Neural progenitor cell (in vitro differentiated cells): ENCODE measurements around the gene CEP128. TPM values are rescaled to one million over a fixed set of nuclear protein-coding genes. Genes with fewer than 3 reads are reported as not detected.

Experiments
- DNase-seq: peaks from one replicate; pipeline ENCODE4 v3.0.0-alpha.2; 2016; ENCODE audit warnings: low spot score
- H2AFZ ChIP-seq: fragments of 200-600 bp; sonication (generic); replicated peaks from 2 replicates; pipeline ENCODE4 v1.6.1; 2016; ENCODE audit warnings: antibody characterized with exemption
- H3F3A ChIP-seq: fragments of 200-600 bp; sonication (generic); 2 replicates; pipeline ENCODE4 v1.6.1; 2016; ENCODE audit warnings: antibody characterized with exemption, low read depth
- H3K27ac ChIP-seq: fragments of 200-600 bp; sonication (generic); 2 replicates; pipeline ENCODE4 v1.5.1; 2016; ENCODE audit warnings: mild to moderate bottlenecking
- H3K27me3 ChIP-seq: fragments of 200-600 bp; sonication (generic); 2 replicates; pipeline ENCODE4 v1.6.1; 2016; ENCODE audit warnings: mild to moderate bottlenecking, moderate library complexity
- H3K36me3 ChIP-seq: fragments of 200-600 bp; sonication (generic); 2 replicates; pipeline ENCODE4 v1.5.1; 2016
- H3K4me1 ChIP-seq: fragments of 200-600 bp; sonication (generic); 2 replicates; pipeline ENCODE4 v1.6.1; 2016; ENCODE audit warnings: mixed run types
- H3K4me2 ChIP-seq: fragments of 200-600 bp; sonication (generic); 2 replicates; pipeline ENCODE4 v1.6.1; 2016
- H3K4me3 ChIP-seq: fragments of 200-600 bp; sonication (generic); 2 replicates; pipeline ENCODE4 v1.5.1; 2016
- H3K79me2 ChIP-seq: fragments of 200-600 bp; sonication (generic); 2 replicates; pipeline ENCODE4 v1.6.1; 2016; ENCODE audit warnings: low read depth
- H3K9ac ChIP-seq: fragments of 200-600 bp; sonication (generic); 2 replicates; pipeline ENCODE4 v1.6.1; 2016
- H3K9me3 ChIP-seq: fragments of 200-600 bp; sonication (generic); 2 replicates; pipeline ENCODE4 v1.5.1; 2016; ENCODE audit warnings: low read depth
- H4K20me1 ChIP-seq: fragments of 200-600 bp; sonication (generic); 2 replicates; pipeline ENCODE4 v1.6.1; 2016; ENCODE audit warnings: low read depth
- H3K27ac Mint-ChIP-seq: 3 replicates; pipeline ENCODE4 v1.8.0; 2021; ENCODE audit warnings: mixed read lengths
- H3K27me3 Mint-ChIP-seq: 2 replicates; pipeline ENCODE4 v1.8.0; 2022; ENCODE audit warnings: low read depth, mild to moderate bottlenecking, inconsistent platforms, moderate library complexity, mixed read lengths; ENCODE audit not compliant: insufficient read depth
- H3K36me3 Mint-ChIP-seq: 3 replicates; pipeline ENCODE4 v1.8.0; 2021; ENCODE audit warnings: mixed read lengths
- H3K4me1 Mint-ChIP-seq: 3 replicates; pipeline ENCODE4 v1.8.0; 2021; ENCODE audit warnings: mixed read lengths
- H3K4me3 Mint-ChIP-seq: 3 replicates; pipeline ENCODE4 v1.8.0; 2021; ENCODE audit warnings: mild to moderate bottlenecking, moderate library complexity, mixed read lengths
- H3K9me3 Mint-ChIP-seq: 3 replicates; pipeline ENCODE4 v1.8.0; 2020; ENCODE audit warnings: mixed read lengths
- EZH2 ChIP-seq: fragments of 200-600 bp; sonication (generic); IDR thresholded peaks from 2 replicates; pipeline ENCODE4 v1.6.1; 2017; ENCODE audit warnings: antibody characterized with exemption, mild to moderate bottlenecking, moderate library complexity
- EZH2phosphoT487 ChIP-seq: fragments of 200-600 bp; sonication (generic); IDR thresholded peaks from 2 replicates; pipeline ENCODE4 v1.6.1; 2017; ENCODE audit warnings: antibody characterized with exemption
- total RNA-seq: library from RNA; depleted of rRNA; stranded (reverse); fragments of >200 nt; gene quantifications from 2 replicates; pipeline ENCODE4 v1.2.3, GENCODE V29; 2015; ENCODE audit warnings: low replicate concordance
- TF ChIP-seq, protein P1 (sequence below): fragments of 200-600 bp; sonication (generic); IDR thresholded peaks from 2 replicates; pipeline ENCODE4 v1.5.1; 2017; ENCODE audit warnings: antibody characterized with exemption, mild to moderate bottlenecking

Gene CEP128
- total RNA-seq, 1 donor from 2014 or later: 12.1 TPM

DNA sequence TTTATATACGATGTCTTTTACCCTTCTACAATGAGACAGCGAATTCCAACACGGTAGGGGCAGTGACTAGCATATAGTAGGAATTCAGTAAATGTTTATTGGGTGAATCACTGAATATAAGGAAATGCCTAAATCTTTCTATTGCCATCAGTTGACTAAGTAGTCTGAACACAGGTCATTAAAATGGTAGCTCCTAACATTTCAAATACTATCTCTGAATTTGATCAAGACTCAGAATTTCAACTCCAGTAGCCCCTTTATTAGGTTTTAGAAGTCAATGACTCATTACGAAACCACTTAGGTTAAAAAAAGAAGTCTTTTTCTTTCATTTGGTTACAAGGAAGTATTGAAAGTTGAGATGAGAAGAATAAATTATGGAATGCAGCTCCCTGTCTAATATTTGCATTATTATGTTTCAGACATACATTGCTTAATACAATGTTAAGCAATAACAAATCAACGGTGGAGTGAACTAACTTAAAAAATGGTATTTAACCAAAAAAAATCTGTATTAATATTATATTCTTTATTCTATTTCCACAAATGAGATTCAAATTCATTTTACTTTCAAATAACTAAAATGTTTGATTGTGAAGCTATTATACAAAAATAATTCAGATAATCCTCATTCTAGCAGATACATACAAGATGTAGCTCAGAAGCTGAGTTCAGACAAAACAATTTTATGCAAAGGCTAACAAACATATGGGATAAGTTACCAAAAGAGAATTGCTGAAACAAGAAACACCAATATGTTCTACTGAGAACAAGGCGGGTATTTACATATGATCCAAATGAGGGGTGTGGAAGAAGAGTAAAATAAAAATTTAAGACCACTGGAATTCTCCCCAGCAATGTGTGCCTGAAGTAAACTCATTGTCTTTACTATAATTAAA is 302.7 kb downstream of the CEP128 start:
- Mint-ChIP-seq H3K27ac (no peak overlapping the region), H3K9me3 (no peaks in the 10 kb centered on the region)

DNA sequence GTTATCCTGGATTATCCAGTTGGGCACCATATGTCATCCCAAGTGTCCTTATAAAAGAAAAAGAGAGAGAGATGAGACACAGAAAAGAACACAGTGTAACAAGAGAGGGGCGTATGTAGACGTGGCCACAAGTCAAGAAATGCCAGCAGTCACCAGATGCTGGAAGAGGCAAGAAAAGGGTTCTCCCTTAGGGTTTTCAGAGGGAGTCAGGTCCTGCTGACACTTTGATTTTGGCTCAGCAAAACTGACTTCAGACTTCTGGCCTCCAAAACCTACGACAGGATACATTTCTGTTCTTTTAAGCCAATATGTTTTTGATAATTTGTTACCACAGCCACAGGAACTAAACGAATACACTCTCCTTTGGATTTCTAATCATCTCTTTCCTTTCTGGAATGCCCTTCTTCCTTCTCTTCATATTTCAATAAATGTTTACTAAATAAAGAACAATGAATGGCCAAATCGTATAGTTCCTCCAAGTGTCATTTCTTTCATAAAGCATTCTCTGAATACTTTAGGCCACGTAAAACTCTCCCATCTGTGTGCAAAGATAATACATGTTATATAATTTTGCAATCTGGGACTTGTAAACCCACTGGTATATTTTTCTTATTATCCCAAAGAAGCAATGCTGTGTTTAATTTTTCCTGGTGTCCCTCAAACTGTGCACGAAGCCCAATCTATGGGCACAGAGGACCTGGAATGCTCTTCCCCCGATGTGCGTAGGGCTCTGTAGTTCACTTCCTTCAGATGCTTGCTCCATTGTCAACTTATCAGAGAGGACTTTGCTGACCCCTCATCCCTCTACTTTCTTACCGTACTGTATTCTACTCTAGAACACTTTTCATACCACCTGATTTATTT is 303.6 kb downstream of the CEP128 start:
- Histone ChIP-seq H2AFZ (no peak overlapping the region), H3K4me2 (no peak overlapping the region)
- no peaks in the 10 kb centered on the region for H3K4me1 Mint-ChIP-seq

More for the DNA sequence above, 302.7 kb downstream of the CEP128 start:
- H3F3A ChIP-seq: no peaks in the 10 kb centered on the region
- Mint-ChIP-seq H3K27me3 (no peaks in the 10 kb centered on the region), H3K4me3 (no peak overlapping the region), H3K36me3 (no peaks in the 10 kb centered on the region), H3K4me1 (no peaks in the 10 kb centered on the region)
- no peaks in the 10 kb centered on the region for H3K9me3 ChIP-seq
- no peak overlapping the region for H3K4me3 ChIP-seq
- no peaks in the 10 kb centered on the region for H4K20me1 ChIP-seq
- H3K9ac ChIP-seq: no peak overlapping the region
- no peaks in the 10 kb centered on the region for H3K36me3 ChIP-seq
- no peaks in the 10 kb centered on the region for H3K79me2 ChIP-seq
- H3K4me1 ChIP-seq: no peaks in the 10 kb centered on the region
- DNase-seq: no peak
- H3K4me2 ChIP-seq: no peak overlapping the region
- no peak overlapping the region for H3K27ac ChIP-seq
- TF ChIP-seq EZH2phosphoT487 (no peak), EZH2 (no peak)
- TF ChIP-seq, protein P1, sequence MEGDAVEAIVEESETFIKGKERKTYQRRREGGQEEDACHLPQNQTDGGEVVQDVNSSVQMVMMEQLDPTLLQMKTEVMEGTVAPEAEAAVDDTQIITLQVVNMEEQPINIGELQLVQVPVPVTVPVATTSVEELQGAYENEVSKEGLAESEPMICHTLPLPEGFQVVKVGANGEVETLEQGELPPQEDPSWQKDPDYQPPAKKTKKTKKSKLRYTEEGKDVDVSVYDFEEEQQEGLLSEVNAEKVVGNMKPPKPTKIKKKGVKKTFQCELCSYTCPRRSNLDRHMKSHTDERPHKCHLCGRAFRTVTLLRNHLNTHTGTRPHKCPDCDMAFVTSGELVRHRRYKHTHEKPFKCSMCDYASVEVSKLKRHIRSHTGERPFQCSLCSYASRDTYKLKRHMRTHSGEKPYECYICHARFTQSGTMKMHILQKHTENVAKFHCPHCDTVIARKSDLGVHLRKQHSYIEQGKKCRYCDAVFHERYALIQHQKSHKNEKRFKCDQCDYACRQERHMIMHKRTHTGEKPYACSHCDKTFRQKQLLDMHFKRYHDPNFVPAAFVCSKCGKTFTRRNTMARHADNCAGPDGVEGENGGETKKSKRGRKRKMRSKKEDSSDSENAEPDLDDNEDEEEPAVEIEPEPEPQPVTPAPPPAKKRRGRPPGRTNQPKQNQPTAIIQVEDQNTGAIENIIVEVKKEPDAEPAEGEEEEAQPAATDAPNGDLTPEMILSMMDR: no peak
- H3K27me3 ChIP-seq: no peaks in the 10 kb centered on the region
- no peak overlapping the region for H2AFZ ChIP-seq

DNA sequence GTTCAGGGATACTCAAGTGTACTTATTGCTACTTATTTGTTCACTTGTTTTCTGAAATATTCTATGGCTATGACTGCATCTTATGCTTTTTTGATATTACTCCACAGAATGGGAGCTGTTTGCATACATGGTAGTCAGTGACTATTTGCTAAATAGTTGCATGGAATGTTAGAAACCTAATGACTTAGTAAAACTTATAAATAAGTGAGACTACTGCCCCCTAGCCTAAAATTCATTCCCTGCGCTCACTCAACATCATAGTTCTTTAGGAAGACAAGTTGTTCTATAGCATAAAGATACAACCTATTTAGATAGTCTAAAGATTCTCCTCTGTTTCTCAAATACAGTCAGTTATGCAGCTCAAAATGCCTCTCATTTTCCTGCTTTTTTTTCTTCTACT is 305.5 kb downstream of the CEP128 start:
- no peak for TF ChIP-seq EZH2phosphoT487
- TF ChIP-seq, protein P1: peak; percentile 66
- TF ChIP-seq EZH2: no peak
- H3K4me1 ChIP-seq: no peaks in the 10 kb centered on the region
- DNase-seq: peak; percentile 29
- no peaks in the 10 kb centered on the region for H3K4me1 Mint-ChIP-seq
- no peak overlapping the region for H3K4me3 ChIP-seq
- H3K4me2 ChIP-seq: no peak overlapping the region
- H4K20me1 ChIP-seq: no peaks in the 10 kb centered on the region
- no peak overlapping the region for H2AFZ ChIP-seq
- no peaks in the 10 kb centered on the region for H3K9me3 ChIP-seq
- H3K27ac Mint-ChIP-seq: no peak overlapping the region
- H3K36me3 ChIP-seq: no peaks in the 10 kb centered on the region
- no peaks in the 10 kb centered on the region for H3K36me3 Mint-ChIP-seq
- no peaks in the 10 kb centered on the region for H3F3A ChIP-seq
- no peaks in the 10 kb centered on the region for H3K27me3 Mint-ChIP-seq
- no peak overlapping the region for H3K4me3 Mint-ChIP-seq
- H3K9me3 Mint-ChIP-seq: no peaks in the 10 kb centered on the region
- no peak overlapping the region for H3K27ac ChIP-seq
- H3K79me2 ChIP-seq: no peaks in the 10 kb centered on the region
- no peak overlapping the region for H3K9ac ChIP-seq
- no peaks in the 10 kb centered on the region for H3K27me3 ChIP-seq

More for the DNA sequence above, 303.6 kb downstream of the CEP128 start:
- Mint-ChIP-seq H3K4me3 (no peak overlapping the region), H3K36me3 (no peaks in the 10 kb centered on the region), H3K27ac (no peak overlapping the region), H3K9me3 (no peaks in the 10 kb centered on the region), H3K27me3 (no peaks in the 10 kb centered on the region)
- Histone ChIP-seq H3K27ac (no peak overlapping the region), H3K9me3 (no peaks in the 10 kb centered on the region), H3F3A (no peaks in the 10 kb centered on the region), H3K4me1 (no peaks in the 10 kb centered on the region), H3K79me2 (no peaks in the 10 kb centered on the region), H3K27me3 (no peaks in the 10 kb centered on the region), H4K20me1 (no peaks in the 10 kb centered on the region), H3K9ac (no peak overlapping the region), H3K4me3 (no peak overlapping the region), H3K36me3 (no peaks in the 10 kb centered on the region)
- DNase-seq: no peak
- TF ChIP-seq EZH2 (no peak), EZH2phosphoT487 (no peak)
- TF ChIP-seq, protein P1: no peak
